ENCODE data around the gene CYP17A1. TPM values are rescaled to one million over a fixed set of nuclear protein-coding genes. Genes with fewer than 3 reads are reported as not detected.

The CYP17A1 gene
- total RNA-seq, 6 donors from 2014 or later = 1.2 to 6.3 (median 2.1) TPM; not detected in 1

- Histone ChIP-seq H3K27me3 (no peaks in the 10 kb centered on the region), H3K27ac (peak overlapping the region; percentile 78 to 89 (median 86)), H3K9me3 (no peaks in the 10 kb centered on the region), H3K4me3 (no peak overlapping the region), H3K4me1 (peaks cover 71 to 92% (median 78%) of the 10 kb centered on the region in 4 donors), H3K36me3 (no peaks in the 10 kb centered on the region)
- WGBS, 2 donors = 26 to 34% methylated on average over 17 to 18 of the region's 18 CpGs
- peak in 1 of 2 donors; percentile 87 for DNase-seq
- peak; percentile 54 to 96 for TF ChIP-seq POLR2AphosphoS5 (IDR thresholded peaks at IDR 0.05)
- TF ChIP-seq POLR2A (IDR thresholded peaks at IDR 0.05) = no peak
- TF ChIP-seq EP300 (IDR thresholded peaks at IDR 0.05) = peak; percentile 91 to 95 (median 93)
- no peak for TF ChIP-seq CTCF (IDR thresholded peaks at IDR 0.05)
- peak; percentile 76 to 83 for ATAC-seq (ENCODE audit: low FRiP score in 2 of 2)
Observed at GRCh38 chr10:102782673-102783551, 54.3 kb downstream of the CYP17A1 start.

- DNase-seq = no peak
- Histone ChIP-seq H3K27me3 (no peaks in the 10 kb centered on the region), H3K27ac (peak overlapping the region; percentile 78 to 89 (median 86)), H3K9me3 (no peaks in the 10 kb centered on the region), H3K4me3 (no peak overlapping the region), H3K4me1 (peaks cover 77 to 95% (median 86%) of the 10 kb centered on the region in 4 donors), H3K36me3 (no peaks in the 10 kb centered on the region)
- 55 to 61% methylated on average over 6 of the region's 6 CpGs for WGBS, 2 donors
- TF ChIP-seq POLR2AphosphoS5 (IDR thresholded peaks at IDR 0.05) (no peak), POLR2A (IDR thresholded peaks at IDR 0.05) (no peak), CTCF (IDR thresholded peaks at IDR 0.05) (no peak), EP300 (IDR thresholded peaks at IDR 0.05) (no peak)
- ATAC-seq (ENCODE audit: low FRiP score in 2 of 2) = peak in 1 of 2 donors; percentile 62
Observed at GRCh38 chr10:102781921-102782557, 55.2 kb downstream of the CYP17A1 start.

GRCh38 chr10:102781090-102781920, 55.9 kb downstream of the CYP17A1 start:
- ATAC-seq (ENCODE audit: low FRiP score in 2 of 2) = no peak
- no peak for DNase-seq
- Histone ChIP-seq H3K9me3 (no peaks in the 10 kb centered on the region), H3K36me3 (no peaks in the 10 kb centered on the region), H3K27me3 (no peaks in the 10 kb centered on the region), H3K27ac (peak overlapping the region; percentile 78 to 89 (median 86)), H3K4me3 (no peak overlapping the region), H3K4me1 (peaks cover 77 to 95% (median 88%) of the 10 kb centered on the region in 4 donors)
- WGBS, 2 donors = 27 to 35% methylated on average over 5 to 8 of the region's 8 CpGs
- TF ChIP-seq POLR2AphosphoS5 (IDR thresholded peaks at IDR 0.05) = no peak
- TF ChIP-seq POLR2A (IDR thresholded peaks at IDR 0.05) = no peak
- TF ChIP-seq EP300 (IDR thresholded peaks at IDR 0.05) = no peak
- no peak for TF ChIP-seq CTCF (IDR thresholded peaks at IDR 0.05)

Small RNA genes lying within 50 kb of the gene (small RNA-seq; reads per million reads assigned to genes)
- gene AS3MT (0 reads per million in 4 donors), gene RF00026 (0 reads per million in 4 donors), gene RNU6-1231P (0 reads per million in 4 donors)

Other genes starting within 250 kb of the CYP17A1 start
- 100 to 1,000 TPM; 162 to 279 (median 177) TPM for gene TRIM8, start 192.9 kb downstream of the CYP17A1 start, total RNA-seq
- 1 to 10 TPM; 4.6 to 7.9 (median 6.4) TPM for gene ARL3, start 123.0 kb downstream of the CYP17A1 start, total RNA-seq
- 10 to 100 TPM in 2 of 6 donors, 1 to 10 TPM in 4; 3.9 to 28.3 (median 8.0) TPM for gene SFXN2, start 122.8 kb downstream of the CYP17A1 start, total RNA-seq
- 10 to 100 TPM; 41.7 to 76.6 (median 54.7) TPM for gene WBP1L, start 93.5 kb downstream of the CYP17A1 start, total RNA-seq
- 10 to 100 TPM; 10.5 to 43.4 (median 23.0) TPM for gene BORCS7, start 16.8 kb upstream of the CYP17A1 start, total RNA-seq
- gene AS3MT, start 32.1 kb upstream of the CYP17A1 start, total RNA-seq = 1 to 10 TPM; 1.7 to 4.9 (median 2.3) TPM
- gene CNNM2, start 80.9 kb upstream of the CYP17A1 start, total RNA-seq = 10 to 100 TPM in 4 of 6 donors, 1 to 10 TPM in 2; 6.4 to 33.5 (median 11.7) TPM